Muscle layer of colon (tissue), 2 donors: ENCODE measurements around the gene PPP4R2.

Experiments
- H3K27ac ChIP-seq: one replicate; pipeline ENCODE4 v1.7.0; 2013; ENCODE audit warnings: low read depth, mild to moderate bottlenecking, low read length, moderate library complexity
- H3K27me3 ChIP-seq, 2 donors: one replicate each; pipeline ENCODE4 v1.7.0; 2013; ENCODE audit warnings: low read length in 2 of 2, mild to moderate bottlenecking in 2 of 2; ENCODE audit not compliant: insufficient read depth in 2 of 2, control insufficient read depth in 1 of 2
- H3K36me3 ChIP-seq: one replicate; pipeline ENCODE4 v1.7.0; 2013; ENCODE audit warnings: mild to moderate bottlenecking, low read length; ENCODE audit not compliant: insufficient read depth
- H3K4me1 ChIP-seq: one replicate; pipeline ENCODE4 v1.7.0; 2013; ENCODE audit warnings: mild to moderate bottlenecking, low read length; ENCODE audit not compliant: insufficient read depth
- H3K4me3 ChIP-seq, 2 donors: one replicate each; pipeline ENCODE4 v1.7.0; 2013; ENCODE audit warnings: low read length in 2 of 2, low read depth in 1 of 2, mild to moderate bottlenecking in 1 of 2, moderate library complexity in 1 of 2
- H3K9ac ChIP-seq: one replicate; pipeline ENCODE4 v1.7.0; 2013; ENCODE audit warnings: low read length
- H3K9me3 ChIP-seq: one replicate; pipeline ENCODE4 v1.7.0; 2013; ENCODE audit warnings: mild to moderate bottlenecking, low read length
- donor health status: abdominal sarcoma.
- donor health status: Adenocarcinoma of cecum.

Gene PPP4R2

GRCh38 chr3:73004316-73004715 is 7.7 kb downstream of the PPP4R2 start:
- no peaks in the 10 kb centered on the region for H3K9me3 ChIP-seq
- peaks cover 18% of the 10 kb centered on the region for H3K36me3 ChIP-seq
- no peak overlapping the region for H3K9ac ChIP-seq

GRCh38 chr3:73007992-73008712 is 11.5 kb downstream of the PPP4R2 start:
- H3K27ac ChIP-seq, result no peak overlapping the region
- H3K27me3 ChIP-seq, result no peaks in the 10 kb centered on the region
- H3K36me3 ChIP-seq, result peaks cover 9% of the 10 kb centered on the region
- peaks cover 12% of the 10 kb centered on the region for H3K4me1 ChIP-seq
- H3K4me3 ChIP-seq, result no peak overlapping the region
- H3K9ac ChIP-seq, result no peak overlapping the region
- H3K9me3 ChIP-seq, result no peaks in the 10 kb centered on the region

More at GRCh38 chr3:73004316-73004715, 7.7 kb downstream of the PPP4R2 start:
- H3K4me3 ChIP-seq, result no peak overlapping the region
- peaks cover 25% of the 10 kb centered on the region for H3K4me1 ChIP-seq
- no peak overlapping the region for H3K27ac ChIP-seq
- no peaks in the 10 kb centered on the region for H3K27me3 ChIP-seq

- Histone ChIP-seq H3K9me3 (no peaks in the 10 kb centered on the region), H3K9ac (no peak overlapping the region), H3K36me3 (peaks cover 5% of the 10 kb centered on the region), H3K4me3 (no peak overlapping the region), H3K27ac (no peak overlapping the region), H3K27me3 (no peaks in the 10 kb centered on the region), H3K4me1 (peaks cover 12% of the 10 kb centered on the region)
These were observed 12.4 kb downstream of the PPP4R2 start for GRCh38 chr3:73009008-73009407.

- H3K36me3 ChIP-seq, result peaks cover 5% of the 10 kb centered on the region
- no peak overlapping the region for H3K9ac ChIP-seq
- no peaks in the 10 kb centered on the region for H3K27me3 ChIP-seq
- no peaks in the 10 kb centered on the region for H3K9me3 ChIP-seq
- H3K4me1 ChIP-seq, result peaks cover 12% of the 10 kb centered on the region
- H3K27ac ChIP-seq, result no peak overlapping the region
- H3K4me3 ChIP-seq, result no peak overlapping the region
These were observed 13.1 kb downstream of the PPP4R2 start for GRCh38 chr3:73009750-73010149.

GRCh38 chr3:73010158-73010557 is 13.5 kb downstream of the PPP4R2 start:
- Histone ChIP-seq H3K4me3 (no peak overlapping the region), H3K36me3 (peaks cover 5% of the 10 kb centered on the region), H3K9ac (no peak overlapping the region), H3K27ac (no peak overlapping the region), H3K27me3 (no peaks in the 10 kb centered on the region), H3K9me3 (no peaks in the 10 kb centered on the region), H3K4me1 (peaks cover 12% of the 10 kb centered on the region)

- Histone ChIP-seq H3K4me1 (no peaks in the 10 kb centered on the region), H3K9me3 (no peaks in the 10 kb centered on the region), H3K4me3 (no peak overlapping the region), H3K9ac (no peak overlapping the region), H3K27ac (no peak overlapping the region), H3K36me3 (no peaks in the 10 kb centered on the region), H3K27me3 (no peaks in the 10 kb centered on the region)
These were observed 21.7 kb downstream of the PPP4R2 start for GRCh38 chr3:73018298-73018697.

GRCh38 chr3:73018790-73019441 is 22.3 kb downstream of the PPP4R2 start:
- no peaks in the 10 kb centered on the region for H3K36me3 ChIP-seq
- no peaks in the 10 kb centered on the region for H3K4me1 ChIP-seq
- no peaks in the 10 kb centered on the region for H3K27me3 ChIP-seq
- no peak overlapping the region for H3K27ac ChIP-seq
- no peaks in the 10 kb centered on the region for H3K9me3 ChIP-seq
- H3K4me3 ChIP-seq, result no peak overlapping the region
- H3K9ac ChIP-seq, result no peak overlapping the region

GRCh38 chr3:73021301-73021835 is 24.8 kb downstream of the PPP4R2 start:
- H3K4me3 ChIP-seq, result no peak overlapping the region
- no peak overlapping the region for H3K9ac ChIP-seq
- no peaks in the 10 kb centered on the region for H3K27me3 ChIP-seq
- H3K4me1 ChIP-seq, result peaks cover 7% of the 10 kb centered on the region
- no peaks in the 10 kb centered on the region for H3K9me3 ChIP-seq
- no peaks in the 10 kb centered on the region for H3K36me3 ChIP-seq
- H3K27ac ChIP-seq, result no peak overlapping the region

- H3K4me3 ChIP-seq, result no peak overlapping the region
- H3K27ac ChIP-seq, result no peak overlapping the region
- peaks cover 25% of the 10 kb centered on the region for H3K4me1 ChIP-seq
- H3K9me3 ChIP-seq, result no peaks in the 10 kb centered on the region
- H3K27me3 ChIP-seq, result no peaks in the 10 kb centered on the region
- no peak overlapping the region for H3K9ac ChIP-seq
- H3K36me3 ChIP-seq, result no peaks in the 10 kb centered on the region
These were observed 28.2 kb downstream of the PPP4R2 start for GRCh38 chr3:73024836-73025235.

GRCh38 chr3:73026111-73026759 is 29.6 kb downstream of the PPP4R2 start:
- Histone ChIP-seq H3K27me3 (no peaks in the 10 kb centered on the region), H3K36me3 (no peaks in the 10 kb centered on the region), H3K9ac (no peak overlapping the region), H3K9me3 (no peaks in the 10 kb centered on the region), H3K4me3 (no peak overlapping the region), H3K4me1 (peaks cover 25% of the 10 kb centered on the region), H3K27ac (no peak overlapping the region)

- Histone ChIP-seq H3K27me3 (no peaks in the 10 kb centered on the region), H3K9me3 (no peaks in the 10 kb centered on the region), H3K27ac (no peak overlapping the region), H3K9ac (no peak overlapping the region), H3K4me1 (peaks cover 25% of the 10 kb centered on the region), H3K36me3 (no peaks in the 10 kb centered on the region), H3K4me3 (no peak overlapping the region)
These were observed 30.1 kb downstream of the PPP4R2 start for GRCh38 chr3:73026760-73027113.
